LoVo (cell line): ENCODE measurements around the gene ZNF471.

ENCODE experiments used
- DNase-seq: peaks from one replicate; pipeline ENCODE4 v3.0.0-alpha.2; 2016; ENCODE audit warnings: low spot score

Gene ZNF471

DNA sequence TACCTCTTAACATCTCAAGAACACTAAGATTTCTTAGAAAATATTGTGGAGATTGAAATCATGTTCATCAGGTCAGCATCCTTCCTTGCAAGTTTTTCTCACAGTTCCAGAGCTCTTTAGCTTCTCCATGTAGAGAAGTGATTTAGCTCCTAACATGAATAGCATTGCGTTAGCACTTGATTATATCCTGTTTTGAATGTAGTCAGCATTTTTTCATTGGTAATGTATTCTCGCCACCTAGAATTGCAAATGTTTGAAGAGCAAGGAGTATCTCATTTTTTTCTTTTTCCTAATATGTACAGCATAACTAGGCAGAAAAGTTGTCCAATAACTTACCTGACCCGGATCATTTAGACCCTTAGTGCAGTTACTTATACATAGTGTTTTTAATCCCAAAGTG is 66.3 kb downstream of the ZNF471 start:
- no peak for DNase-seq

GRCh38 chr19:56577719-56578602 is 70.3 kb downstream of the ZNF471 start:
- no peak for DNase-seq
